ENCODE results near the gene POLR2M.

Gene POLR2M

GRCh38 chr15:57720867-57721266 is 14.4 kb downstream of the POLR2M start:
- H3K4me3 ChIP-seq (ENCODE audit: control insufficient read depth, low read depth, low read length) = no peak overlapping the region
- no peak for TF ChIP-seq CTCF (conservative IDR thresholded peaks at IDR 0.05; ENCODE audit: control insufficient read depth, insufficient read depth, low read depth, low read length)
- peak; percentile 49 for DNase-seq (ENCODE audit: low read depth)

GRCh38 chr15:57726411-57726810 is 19.9 kb downstream of the POLR2M start:
- no peak for DNase-seq (ENCODE audit: low read depth)
- H3K4me3 ChIP-seq (ENCODE audit: control insufficient read depth, low read depth, low read length) = no peak overlapping the region
- TF ChIP-seq CTCF (conservative IDR thresholded peaks at IDR 0.05; ENCODE audit: control insufficient read depth, insufficient read depth, low read depth, low read length) = no peak

- no peak for TF ChIP-seq CTCF (conservative IDR thresholded peaks at IDR 0.05; ENCODE audit: control insufficient read depth, insufficient read depth, low read depth, low read length)
- H3K4me3 ChIP-seq (ENCODE audit: control insufficient read depth, low read depth, low read length) = no peak overlapping the region
- no peak for DNase-seq (ENCODE audit: low read depth)
Observed at GRCh38 chr15:57727031-57727430, 20.5 kb downstream of the POLR2M start.

- H3K4me3 ChIP-seq (ENCODE audit: control insufficient read depth, low read depth, low read length) = no peak overlapping the region
- TF ChIP-seq CTCF (conservative IDR thresholded peaks at IDR 0.05; ENCODE audit: control insufficient read depth, insufficient read depth, low read depth, low read length) = no peak
- DNase-seq (ENCODE audit: low read depth) = no peak
Observed at GRCh38 chr15:57728436-57728835, 21.9 kb downstream of the POLR2M start.

- TF ChIP-seq CTCF (conservative IDR thresholded peaks at IDR 0.05; ENCODE audit: control insufficient read depth, insufficient read depth, low read depth, low read length) = no peak
- H3K4me3 ChIP-seq (ENCODE audit: control insufficient read depth, low read depth, low read length) = no peak overlapping the region
- DNase-seq (ENCODE audit: low read depth) = no peak
Observed at GRCh38 chr15:57730876-57731275, 24.4 kb downstream of the POLR2M start.

GRCh38 chr15:57731530-57732103 is 25.1 kb downstream of the POLR2M start:
- no peak for DNase-seq (ENCODE audit: low read depth)
- TF ChIP-seq CTCF (conservative IDR thresholded peaks at IDR 0.05; ENCODE audit: control insufficient read depth, insufficient read depth, low read depth, low read length) = no peak
- no peak overlapping the region for H3K4me3 ChIP-seq (ENCODE audit: control insufficient read depth, low read depth, low read length)

Measured in fibroblast of mammary gland (primary cell).